CD4-positive, alpha-beta T cell (primary cell): Measurements from ENCODE around the gene LPO. TPM values are rescaled to one million over a fixed set of nuclear protein-coding genes. Genes with fewer than 3 reads are reported as not detected.
A peak's percentile ranks its signal among the peaks of the same experiment; 100 is the strongest.

ENCODE experiments used
- ATAC-seq: fragments of 200-7000 bp; cut with Tn5 transposase; one replicate; pipeline ENCODE4 v1.10.0; 2022; ENCODE audit warnings: mild to moderate bottlenecking; ENCODE audit not compliant: poor library complexity
- CTCF ChIA-PET: fragments of 350-600 bp; sonication (Branson Sonifier 250); formaldehyde crosslinking; loops from one replicate; lab custom pipeline; 2021; ENCODE audit warnings: antibody characterized with exemption, inconsistent platforms; lab: Charles Lee
- POLR2A ChIA-PET: fragments of 350-600 bp; sonication (Branson Sonifier 250); formaldehyde crosslinking; loops from one replicate; lab custom pipeline; 2021; ENCODE audit warnings: antibody characterized with exemption, inconsistent platforms; lab: Charles Lee
- DNase-seq, 14 experiments: peaks; one replicate each; pipeline ENCODE4 v3.0.0-alpha.2; 2013 to 2020; ENCODE audit warnings: mixed read lengths in 2 of 14
- H3K27ac ChIP-seq, 2 donors: one replicate each; pipeline versions ENCODE4 v1.5.1 to v1.7.0; 2013; ENCODE audit warnings: low read length in 2 of 2, low read depth in 1 of 2, mild to moderate bottlenecking in 1 of 2
- H3K27me3 ChIP-seq, 2 experiments: 1 replicate in 1 of 2; 2 replicates in 1 of 2; pipeline versions ENCODE4 v1.6.1 to v1.7.0; 2013; ENCODE audit warnings: low read length in 2 of 2, control low read depth in 1 of 2, mild to moderate bottlenecking in 1 of 2, moderate library complexity in 1 of 2; ENCODE audit not compliant: insufficient read depth in 2 of 2, control insufficient read depth in 1 of 2
- H3K36me3 ChIP-seq: one replicate; pipeline ENCODE4 v1.6.1; 2013; ENCODE audit warnings: low read length, control low read depth; ENCODE audit not compliant: insufficient read depth
- H3K4me1 ChIP-seq: one replicate; pipeline ENCODE4 v1.6.1; 2013; ENCODE audit warnings: low read length, control low read depth; ENCODE audit not compliant: insufficient read depth
- H3K4me3 ChIP-seq: one replicate; pipeline ENCODE4 v1.5.1; 2013; ENCODE audit warnings: mild to moderate bottlenecking, low read length, moderate library complexity
- H3K9me3 ChIP-seq, 2 experiments: 1 replicate in 1 of 2; 2 replicates in 1 of 2; pipeline versions ENCODE4 v1.6.1 to v1.7.0; 2013; ENCODE audit warnings: low read length in 2 of 2, mild to moderate bottlenecking in 2 of 2, control low read depth in 1 of 2, moderate library complexity in 1 of 2; ENCODE audit not compliant: control insufficient read depth in 1 of 2, insufficient read depth in 1 of 2
- H3K27ac Mint-ChIP-seq: one replicate; pipeline ENCODE4 v1.8.0; 2020; ENCODE audit warnings: mixed read lengths
- H3K27me3 Mint-ChIP-seq: one replicate; pipeline ENCODE4 v1.8.0; 2021; ENCODE audit warnings: mixed read lengths
- H3K36me3 Mint-ChIP-seq: one replicate; pipeline ENCODE4 v1.8.0; 2021; ENCODE audit warnings: low read depth, mixed read lengths
- H3K4me1 Mint-ChIP-seq: one replicate; pipeline ENCODE4 v1.8.0; 2021; ENCODE audit warnings: low read depth, mixed read lengths
- H3K4me3 Mint-ChIP-seq: one replicate; pipeline ENCODE4 v1.8.0; 2020; ENCODE audit warnings: mild to moderate bottlenecking, mixed read lengths
- H3K9me3 Mint-ChIP-seq: one replicate; pipeline ENCODE4 v1.8.0; 2020; ENCODE audit warnings: mixed read lengths
- intact Hi-C, 2 experiments: fragments of 100-400 bp; cut with DNase I in 1 of 2; cut with micrococcal nuclease in 1 of 2; formaldehyde crosslinking; loops; one replicate each; pipeline versions ENCODE4 v1.15.1 to v1.9.0; 2023 to 2025; cut with DNase I, micrococcal nuclease
- total RNA-seq, 174 experiments: library from RNA in 2 of 174; stranded (reverse) in 2 of 174; gene quantifications; one replicate each; pipeline ENCODE4 v1.2.3 and lab custom pipeline; 2021 to 2026
- TF ChIP-seq, protein P1 (sequence below): fragments of 200-600 bp; IDR thresholded peaks from one replicate; pipeline ENCODE4 v1.8.0; 2022; ENCODE audit warnings: antibody characterized with exemption, mild to moderate bottlenecking

LPO gene
- total RNA-seq, 2 experiments from 2014 or later, result not detected

DNA sequence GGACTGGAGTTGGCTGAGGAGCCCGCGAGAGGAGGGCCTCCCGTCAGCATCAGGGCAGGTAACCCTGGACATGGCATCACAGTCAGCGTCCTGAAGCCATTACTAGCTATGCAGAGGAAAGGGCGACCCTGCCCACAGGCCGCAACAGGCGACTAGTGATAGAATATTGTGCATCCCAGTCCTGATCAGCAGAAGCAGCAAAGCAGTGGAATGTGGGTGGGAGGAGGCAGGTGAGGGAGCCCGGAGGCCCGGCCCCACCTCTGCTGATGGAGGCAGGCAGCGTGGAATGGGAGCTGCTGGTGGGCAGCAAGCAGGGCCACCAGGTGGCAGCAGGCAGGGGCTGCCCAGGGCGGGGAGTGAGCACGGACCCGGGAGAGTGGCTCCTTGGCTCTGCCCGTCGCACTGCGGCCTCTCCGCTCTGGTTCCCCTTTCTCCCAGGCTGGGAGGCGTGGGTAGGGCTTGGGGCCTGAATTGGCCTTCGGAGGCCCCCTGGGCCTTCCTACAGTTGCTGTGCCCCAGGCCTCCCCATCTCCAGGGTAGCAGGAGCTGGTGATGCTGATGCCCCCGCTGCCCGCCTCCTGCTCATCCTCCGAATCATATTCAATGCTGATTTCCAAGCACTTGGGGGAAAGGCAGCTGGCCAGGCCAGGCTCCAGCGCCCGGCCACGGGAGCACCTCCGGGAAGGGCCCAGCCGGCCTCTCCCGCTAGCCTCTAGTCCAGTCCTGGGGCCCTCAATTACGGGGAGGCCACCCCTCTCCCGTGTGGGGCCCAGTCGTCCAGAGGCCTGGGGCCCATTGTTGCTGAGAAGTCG, 70.0 kb downstream of the LPO start:
- no peaks in the 10 kb centered on the region for H3K9me3 ChIP-seq
- peaks cover 16% of the 10 kb centered on the region for H3K36me3 ChIP-seq
- POLR2A ChIA-PET, result interaction anchor here (1.5 kb wide), 1 partner anchor 43 kb away, joined by 3 read pairs; the partner anchor contains the start of gene SUPT4H1
- Mint-ChIP-seq H3K4me3 (no peak overlapping the region), H3K9me3 (no peaks in the 10 kb centered on the region), H3K27ac (no peak overlapping the region), H3K27me3 (no peaks in the 10 kb centered on the region), H3K36me3 (no peaks in the 10 kb centered on the region), H3K4me1 (peaks cover 6% of the 10 kb centered on the region)
- peaks cover 8% of the 10 kb centered on the region for H3K4me1 ChIP-seq
- peak in 2 of 14 experiments; percentile 40 to 41 for DNase-seq
- intact Hi-C loops, result no loop called here
- H3K27me3 ChIP-seq, result no peaks in the 10 kb centered on the region
- no peak overlapping the region for H3K27ac ChIP-seq
- CTCF ChIA-PET, result interaction anchor here (1.3 to 1.8 kb wide), 2 partner anchors 9 to 36 kb away, joined by 3 to 10 read pairs; no protein-coding TSS in a partner anchor
- TF ChIP-seq, protein P1, sequence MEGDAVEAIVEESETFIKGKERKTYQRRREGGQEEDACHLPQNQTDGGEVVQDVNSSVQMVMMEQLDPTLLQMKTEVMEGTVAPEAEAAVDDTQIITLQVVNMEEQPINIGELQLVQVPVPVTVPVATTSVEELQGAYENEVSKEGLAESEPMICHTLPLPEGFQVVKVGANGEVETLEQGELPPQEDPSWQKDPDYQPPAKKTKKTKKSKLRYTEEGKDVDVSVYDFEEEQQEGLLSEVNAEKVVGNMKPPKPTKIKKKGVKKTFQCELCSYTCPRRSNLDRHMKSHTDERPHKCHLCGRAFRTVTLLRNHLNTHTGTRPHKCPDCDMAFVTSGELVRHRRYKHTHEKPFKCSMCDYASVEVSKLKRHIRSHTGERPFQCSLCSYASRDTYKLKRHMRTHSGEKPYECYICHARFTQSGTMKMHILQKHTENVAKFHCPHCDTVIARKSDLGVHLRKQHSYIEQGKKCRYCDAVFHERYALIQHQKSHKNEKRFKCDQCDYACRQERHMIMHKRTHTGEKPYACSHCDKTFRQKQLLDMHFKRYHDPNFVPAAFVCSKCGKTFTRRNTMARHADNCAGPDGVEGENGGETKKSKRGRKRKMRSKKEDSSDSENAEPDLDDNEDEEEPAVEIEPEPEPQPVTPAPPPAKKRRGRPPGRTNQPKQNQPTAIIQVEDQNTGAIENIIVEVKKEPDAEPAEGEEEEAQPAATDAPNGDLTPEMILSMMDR, result no peak
- no peak overlapping the region for H3K4me3 ChIP-seq
- ATAC-seq, result no peak

DNA sequence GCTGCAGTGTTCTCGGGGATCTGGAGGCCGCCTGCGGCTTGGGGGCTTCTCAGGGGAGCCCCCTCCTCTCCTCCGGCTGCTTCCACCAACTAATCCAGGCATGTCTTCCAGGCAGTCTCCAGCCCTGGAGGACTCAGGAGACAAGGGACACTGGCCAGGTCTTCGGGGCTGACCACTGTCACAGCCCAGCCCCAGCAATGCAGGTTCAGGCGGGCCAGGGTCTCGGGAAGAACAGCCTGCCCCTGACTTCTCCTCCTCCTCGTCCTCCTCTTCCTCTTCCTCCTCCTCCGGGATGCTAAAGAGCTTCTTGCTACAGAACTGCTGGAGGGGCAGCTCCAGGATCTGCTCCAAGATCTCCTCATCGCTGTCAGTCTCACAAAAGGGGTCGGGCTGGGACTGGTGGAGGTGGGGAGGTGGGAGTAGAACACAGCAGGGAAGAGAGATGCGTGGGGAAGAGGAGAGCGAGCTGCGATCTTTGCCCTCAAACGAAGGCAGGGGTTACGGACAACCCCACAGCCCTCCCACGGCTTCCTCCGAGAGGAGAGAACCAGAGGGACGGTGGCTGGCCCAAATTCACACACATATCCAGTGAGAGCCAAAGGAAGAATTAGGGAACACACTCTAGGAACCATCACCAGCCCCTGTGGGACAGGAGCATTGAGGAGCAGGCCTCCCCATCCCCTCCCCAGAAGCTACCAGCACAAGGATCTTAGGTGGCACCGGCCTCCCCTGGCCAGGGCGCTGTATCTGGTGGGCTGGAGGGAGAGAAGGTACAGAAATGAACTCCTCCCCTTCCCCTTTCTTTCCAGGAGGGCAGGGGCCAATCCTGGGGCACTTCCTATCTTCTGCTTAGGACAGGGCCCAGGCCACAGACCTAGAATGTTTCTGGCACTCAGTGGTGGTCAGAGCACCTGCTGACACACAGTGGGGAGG, 70.9 kb downstream of the LPO start:
- no peaks in the 10 kb centered on the region for H3K9me3 Mint-ChIP-seq
- ChIA-PET CTCF (interaction anchor here (1.3 kb wide), 1 partner anchor 35 kb away, joined by 3 read pairs; no protein-coding TSS in a partner anchor), POLR2A (interaction anchor here (1.5 kb wide), 1 partner anchor 43 kb away, joined by 3 read pairs; the partner anchor contains the start of gene SUPT4H1)
- peak in 1 of 14 experiments; percentile 8 for DNase-seq
- H3K36me3 ChIP-seq, result peaks cover 16% of the 10 kb centered on the region
- no peaks in the 10 kb centered on the region for H3K27me3 Mint-ChIP-seq
- no peak overlapping the region for H3K27ac ChIP-seq
- H3K4me3 Mint-ChIP-seq, result no peak overlapping the region
- H3K27me3 ChIP-seq, result no peaks in the 10 kb centered on the region
- TF ChIP-seq, protein P1, result no peak
- no peak overlapping the region for H3K4me3 ChIP-seq
- intact Hi-C loops, result no loop called here
- H3K4me1 ChIP-seq, result peaks cover 5% of the 10 kb centered on the region
- H3K36me3 Mint-ChIP-seq, result no peaks in the 10 kb centered on the region
- peaks cover 2% of the 10 kb centered on the region for H3K4me1 Mint-ChIP-seq
- no peaks in the 10 kb centered on the region for H3K9me3 ChIP-seq
- H3K27ac Mint-ChIP-seq, result no peak overlapping the region
- ATAC-seq, result no peak

- Mint-ChIP-seq H3K9me3 (no peaks in the 10 kb centered on the region), H3K4me1 (no peaks in the 10 kb centered on the region), H3K27me3 (no peaks in the 10 kb centered on the region), H3K36me3 (no peaks in the 10 kb centered on the region), H3K4me3 (no peak overlapping the region), H3K27ac (no peak overlapping the region)
- no peaks in the 10 kb centered on the region for H3K27me3 ChIP-seq
- H3K9me3 ChIP-seq, result no peaks in the 10 kb centered on the region
- no peaks in the 10 kb centered on the region for H3K4me1 ChIP-seq
- ATAC-seq (no peak), DNase-seq (no peak)
- no peak overlapping the region for H3K4me3 ChIP-seq
- H3K36me3 ChIP-seq, result peaks cover 16% of the 10 kb centered on the region
- ChIA-PET POLR2A (no interaction called here), CTCF (no interaction called here)
- no peak overlapping the region for H3K27ac ChIP-seq
- intact Hi-C loops, result loop anchor here (10.0 kb wide), 2 partner anchors 325 to 695 kb away; no protein-coding TSS in a partner anchor
- TF ChIP-seq, protein P1, result no peak
Measured at GRCh38 chr17:58309918-58310259, 71.5 kb downstream of the LPO start.
